Right ventricle myocardium superior (tissue), 1 donor: Measurements from ENCODE around the gene PPIC. TPM values are rescaled to one million over a fixed set of nuclear protein-coding genes. Genes with fewer than 3 reads are reported as not detected.

Source experiments
- ATAC-seq: fragments of 200-7000 bp; cut with Tn5 transposase; one replicate; pipeline ENCODE4 v1.9.1; 2020; ENCODE audit warnings: mild to moderate bottlenecking; ENCODE audit not compliant: poor library complexity
- DNase-seq: peaks from one replicate; pipeline ENCODE4 v3.0.0-alpha.2; 2020
- intact Hi-C: fragments of 100-400 bp; cut with DNase I; formaldehyde crosslinking; loops from one replicate; pipeline ENCODE4 v1.11.2; 2022
- long read RNA-seq: library from polyadenylated mRNA; unstranded; transcript quantifications from one replicate; pipeline ENCODE4 v2.0.0, GENCODE V29; 2021
- total RNA-seq: library from RNA; stranded (reverse); fragmentation: NEBNext Ultra II Directional; extraction: Animal tissue kit (Norgen Biotek cat#: 25700); gene quantifications from one replicate; pipeline ENCODE4 v1.2.1, GENCODE V29; 2021
- donor health status: DM: no; HTN: yes; CAD: no; lungs with severe emphysema.

The PPIC gene
- 43.6 TPM for total RNA-seq
- long read RNA-seq, transcript PPIC-201 (5 exons, 1,380 nt) = major isoform, 82 of 85 reads
- long read RNA-seq, partial matches to known transcripts = 2 of 85 reads
- long read RNA-seq, other reads (novel, unspliced or antisense) = 1 of 85 reads

GRCh38 chr5:123036391-123037103, at the start of gene PPIC:
TSS of gene PPIC (minus strand) at chr5:123036725. CDS start at chr5:123036625, 100 bp downstream.
- peak; percentile 98 for ATAC-seq
- intact Hi-C loops = no loop called here
- peak; percentile 92 for DNase-seq

- intact Hi-C loops = no loop called here
- no peak for DNase-seq
- no peak for ATAC-seq
These were observed 49.2 kb upstream of the PPIC start for GRCh38 chr5:123085638-123086286.

DNA sequence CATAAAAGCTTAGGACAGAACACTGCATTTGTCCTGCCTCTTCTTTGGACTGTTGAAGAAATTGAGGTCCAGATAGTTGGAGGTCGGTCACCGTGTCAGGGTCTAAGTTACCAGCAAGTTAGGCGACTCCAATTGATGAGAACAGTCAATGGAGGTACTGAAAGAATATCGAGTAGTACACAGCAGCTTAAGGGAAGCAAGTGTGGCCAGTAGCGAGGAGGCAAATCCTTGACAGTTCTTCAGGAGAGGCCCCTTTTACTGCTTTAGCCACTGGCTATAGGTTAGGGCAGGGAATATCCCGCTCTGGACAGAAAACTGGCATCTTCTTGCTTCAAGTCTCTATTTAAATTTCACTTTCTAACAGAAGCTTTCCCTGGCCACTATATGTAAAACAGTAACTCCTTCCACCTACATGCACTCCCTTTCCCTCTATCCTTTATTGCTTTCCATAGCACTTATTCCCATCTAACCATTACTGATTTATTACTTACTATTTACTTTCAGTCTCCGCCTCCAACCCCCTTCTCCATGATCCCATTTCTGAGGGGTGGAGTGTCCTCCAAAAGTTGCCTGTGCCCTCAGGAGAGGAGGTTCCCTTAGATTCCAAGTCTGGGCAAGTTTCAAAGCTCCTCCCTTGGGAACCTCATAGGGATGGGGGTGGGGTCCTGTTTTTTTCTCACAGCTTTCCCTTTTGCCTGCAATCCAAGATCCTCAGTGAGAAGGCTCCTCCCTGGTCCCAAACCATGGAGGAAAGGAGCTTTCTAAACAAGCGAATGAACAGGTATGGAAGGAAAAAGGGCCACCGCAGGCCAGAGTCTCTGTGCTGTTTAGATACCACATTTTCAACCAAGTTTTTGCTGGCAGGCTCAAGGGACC, 48.4 kb upstream of the PPIC start:
- ATAC-seq = no peak
- intact Hi-C loops = no loop called here
- DNase-seq = no peak

- intact Hi-C loops = no loop called here
- no peak for ATAC-seq
- no peak for DNase-seq
These were observed 46.8 kb upstream of the PPIC start for GRCh38 chr5:123083298-123083697.

- no peak for ATAC-seq
- intact Hi-C loops = no loop called here
- DNase-seq = no peak
These were observed 43.7 kb upstream of the PPIC start for GRCh38 chr5:123080215-123080614.

GRCh38 chr5:123075521-123076163, 39.1 kb upstream of the PPIC start:
- no peak for ATAC-seq
- no peak for DNase-seq
- intact Hi-C loops = no loop called here

- intact Hi-C loops = no loop called here
- no peak for DNase-seq
- ATAC-seq = no peak
These were observed 31.9 kb upstream of the PPIC start for GRCh38 chr5:123068368-123068938.

- no peak for DNase-seq
These were observed 29.5 kb upstream of the PPIC start for GRCh38 chr5:123066016-123066415.

GRCh38 chr5:123059455-123059854, 22.9 kb upstream of the PPIC start:
- no peak for DNase-seq
- ATAC-seq = no peak
- intact Hi-C loops = no loop called here

More at GRCh38 chr5:123066016-123066415, 29.5 kb upstream of the PPIC start:
- intact Hi-C loops = no loop called here
- ATAC-seq = no peak

DNA sequence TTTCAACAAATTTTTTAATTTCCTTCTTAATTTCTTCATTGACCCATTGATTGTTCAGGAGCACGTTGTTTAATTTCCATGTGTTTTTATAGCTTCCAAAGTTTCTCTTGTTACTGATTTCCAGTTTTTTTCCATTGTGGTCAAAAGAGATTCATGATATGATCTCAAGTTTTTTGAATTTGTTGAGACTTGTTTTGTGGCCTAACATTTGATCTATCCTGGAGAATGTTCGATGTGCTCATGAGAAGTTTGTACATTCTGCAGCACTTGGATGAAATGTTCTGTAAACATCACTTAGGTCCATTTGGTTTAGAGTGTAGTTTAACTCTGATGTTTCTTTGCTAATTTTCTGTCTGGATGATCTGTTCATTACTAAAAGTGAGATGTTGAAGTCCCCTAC, 14.7 kb upstream of the PPIC start:
- no peak for ATAC-seq

DNA sequence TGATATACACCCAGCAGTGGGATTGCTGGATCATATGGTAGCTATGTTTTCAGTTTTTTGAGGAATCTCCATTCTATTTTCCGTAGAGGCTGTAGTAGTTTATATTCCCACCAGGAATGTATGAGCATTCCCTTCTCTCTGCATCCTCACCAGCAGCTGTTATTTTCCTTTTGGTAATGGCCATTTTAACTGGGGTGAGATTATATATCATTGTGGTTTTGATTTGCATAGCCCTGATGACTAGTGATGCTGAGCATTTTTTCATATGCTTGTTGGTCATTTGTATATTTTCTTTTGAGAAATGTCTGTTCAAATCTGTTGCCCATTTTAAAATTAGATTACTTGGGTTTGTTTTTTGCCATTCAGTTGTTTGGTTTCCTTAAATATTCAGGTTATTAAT, 11.2 kb upstream of the PPIC start:
- intact Hi-C loops = no loop called here
- no peak for ATAC-seq

More for the DNA sequence above, 14.7 kb upstream of the PPIC start:
- no peak for DNase-seq
- intact Hi-C loops = no loop called here

DNA sequence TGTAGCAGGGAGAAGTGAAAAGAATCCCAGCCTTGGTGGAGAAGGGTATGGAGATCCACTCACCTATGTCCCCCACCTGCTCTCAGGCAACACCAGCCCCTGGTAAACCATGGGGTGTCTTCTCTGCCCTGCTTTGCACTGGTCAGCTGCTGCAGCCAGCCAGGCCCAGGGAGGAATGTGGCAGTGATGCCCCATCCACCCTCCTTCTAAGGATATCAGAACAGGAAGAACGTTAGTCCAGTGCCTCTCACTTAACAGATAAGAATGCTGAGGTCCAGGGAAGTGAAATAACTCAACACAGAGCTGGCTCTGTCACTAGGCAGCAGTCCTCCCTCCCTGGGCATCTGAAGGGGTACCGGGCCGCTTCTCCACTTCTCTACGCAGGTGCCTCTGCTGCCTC, 9.7 kb upstream of the PPIC start:
- DNase-seq (no peak), ATAC-seq (peak; percentile 38)
- intact Hi-C loops = no loop called here

More for the DNA sequence above, 11.2 kb upstream of the PPIC start:
- DNase-seq = no peak

- DNase-seq = no peak
- no peak for ATAC-seq
- intact Hi-C loops = no loop called here
These were observed 8.5 kb upstream of the PPIC start for GRCh38 chr5:123044926-123045617.

- ATAC-seq (no peak), DNase-seq (no peak)
- intact Hi-C loops = no loop called here
These were observed 3.1 kb upstream of the PPIC start for GRCh38 chr5:123039673-123040072.

GRCh38 chr5:123037104-123037418, 536 bp upstream of the PPIC start:
- DNase-seq = no peak
- no peak for ATAC-seq
- intact Hi-C loops = no loop called here

DNA sequence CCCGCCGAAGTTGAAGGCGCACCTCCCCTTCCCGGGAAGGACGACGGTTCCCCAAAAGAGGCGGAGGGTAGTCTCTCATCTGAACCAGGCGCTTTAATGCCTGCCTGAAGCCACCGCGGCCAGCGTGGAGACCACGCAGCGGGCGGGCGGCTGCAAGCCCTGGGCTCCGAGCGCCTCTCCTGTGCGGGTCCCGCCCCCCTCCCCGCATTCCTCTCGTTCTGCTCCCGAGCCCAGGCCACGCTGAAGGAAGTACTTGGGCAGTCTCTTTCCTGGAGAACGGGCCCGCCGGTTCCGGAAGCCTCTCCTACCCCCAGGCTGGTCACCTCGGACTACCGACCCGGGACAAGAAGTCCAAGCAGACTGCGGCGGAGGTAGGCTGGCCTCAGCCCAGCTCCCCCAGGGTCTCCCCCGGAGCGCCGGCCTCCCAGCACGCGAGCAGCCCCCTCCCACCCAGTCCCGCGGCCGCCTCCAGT, 571 bp downstream of the PPIC start:
- ATAC-seq (peak; percentile 62), DNase-seq (peak; percentile 74)
- intact Hi-C loops = no loop called here

GRCh38 chr5:123035360-123035917, 1.1 kb downstream of the PPIC start:
- ATAC-seq = no peak
- intact Hi-C loops = no loop called here
- peak; percentile 61 for DNase-seq
